Endodermal cell (in vitro differentiated cells): ENCODE measurements around the gene PPP2R2C. TPM values are rescaled to one million over a fixed set of nuclear protein-coding genes. Genes with fewer than 3 reads are reported as not detected.

ENCODE experiments used
- DNase-seq: peaks from one replicate; pipeline ENCODE4 v3.0.0-alpha.2; 2017
- H3K27ac ChIP-seq: 2 replicates; pipeline ENCODE4 v1.5.1; 2013; ENCODE audit warnings: mild to moderate bottlenecking, low read depth, low read length, moderate library complexity
- H3K27me3 ChIP-seq: 2 replicates; pipeline ENCODE4 v1.6.1; 2013; ENCODE audit warnings: mild to moderate bottlenecking, low read length, moderate library complexity; ENCODE audit not compliant: insufficient read depth, control insufficient read depth, poor library complexity, severe bottlenecking
- H3K36me3 ChIP-seq: 2 replicates; pipeline ENCODE4 v1.7.0; 2013; ENCODE audit warnings: mild to moderate bottlenecking, low read length, moderate library complexity; ENCODE audit not compliant: control insufficient read depth, insufficient read depth
- H3K4me1 ChIP-seq: one replicate; pipeline ENCODE4 v1.7.0; 2013; ENCODE audit warnings: low read length; ENCODE audit not compliant: control insufficient read depth, insufficient read depth
- H3K4me3 ChIP-seq: 2 replicates; pipeline ENCODE4 v1.5.1; 2013; ENCODE audit warnings: mild to moderate bottlenecking, low read length, moderate library complexity
- H3K9ac ChIP-seq: 2 replicates; pipeline ENCODE4 v1.6.1; 2013; ENCODE audit warnings: mild to moderate bottlenecking, low read length, moderate library complexity; ENCODE audit not compliant: poor library complexity, severe bottlenecking; ENCODE audit errors: extremely low read depth
- H3K9me3 ChIP-seq: 2 replicates; pipeline ENCODE4 v1.6.1; 2013; ENCODE audit warnings: mild to moderate bottlenecking, low read length, moderate library complexity; ENCODE audit not compliant: control insufficient read depth
- H3K27ac Mint-ChIP-seq: 2 replicates; pipeline ENCODE4 v1.8.0; 2020; ENCODE audit warnings: mixed read lengths
- H3K27me3 Mint-ChIP-seq: 2 replicates; pipeline ENCODE4 v1.8.0; 2021; ENCODE audit warnings: mild to moderate bottlenecking, mixed read lengths; ENCODE audit not compliant: insufficient read depth
- H3K36me3 Mint-ChIP-seq: 2 replicates; pipeline ENCODE4 v1.8.0; 2020; ENCODE audit warnings: low read depth, mixed read lengths
- H3K4me1 Mint-ChIP-seq: 2 replicates; pipeline ENCODE4 v1.8.0; 2020; ENCODE audit warnings: mixed read lengths
- H3K4me3 Mint-ChIP-seq: 2 replicates; pipeline ENCODE4 v1.8.0; 2020; ENCODE audit warnings: mild to moderate bottlenecking, moderate library complexity, mixed read lengths
- H3K9me3 Mint-ChIP-seq: 2 replicates; pipeline ENCODE4 v1.8.0; 2020; ENCODE audit warnings: mild to moderate bottlenecking, mixed read lengths
- CTCF ChIP-seq: fragments of 200-600 bp; sonication (generic); conservative IDR thresholded peaks from 2 replicates; pipeline ENCODE4 v1.5.0; 2021; ENCODE audit warnings: antibody characterized with exemption, mild to moderate bottlenecking
- WGBS, 2 experiments: methylation state at CpG; one replicate each; pipeline versions ENCODE4 v1.1.5 to v1.1.7; 2013; ENCODE audit warnings: missing lambda C conversion rate in 2 of 2, mixed read lengths in 1 of 2; ENCODE audit not compliant: insufficient coverage in 1 of 2, insufficient read length in 1 of 2; 5-methylcytosine and 5-hydroxymethylcytosine counted together
- total RNA-seq, 2 donors: library from RNA; stranded (reverse); fragmentation: NEBNext Ultra II Directional in 1 of 2; extraction: Animal tissue kit (Norgen Biotek cat#: 25700) in 1 of 2; gene quantifications; 2 replicates in 1 of 2; 3 replicates in 1 of 2; pipeline ENCODE4 v1.2.1, GENCODE V29; 2021

Gene PPP2R2C
- total RNA-seq, 2 donors from 2014 or later: 4.4 to 19.2 TPM

- H3K4me1 Mint-ChIP-seq: no peaks in the 10 kb centered on the region
- no peaks in the 10 kb centered on the region for H3K9me3 ChIP-seq
- H3K4me3 Mint-ChIP-seq: no peak overlapping the region
- no peaks in the 10 kb centered on the region for H3K36me3 ChIP-seq
- H3K4me1 ChIP-seq: no peaks in the 10 kb centered on the region
- H3K27me3 ChIP-seq: no peaks in the 10 kb centered on the region
- H3K9me3 Mint-ChIP-seq: no peaks in the 10 kb centered on the region
- H3K27ac Mint-ChIP-seq: no peak overlapping the region
- H3K27ac ChIP-seq: no peak overlapping the region
- no peak overlapping the region for H3K9ac ChIP-seq
- no peak overlapping the region for H3K4me3 ChIP-seq
- no peaks in the 10 kb centered on the region for H3K27me3 Mint-ChIP-seq
- H3K36me3 Mint-ChIP-seq: peaks cover 18% of the 10 kb centered on the region
- DNase-seq: no peak
- WGBS, 2 experiments: 89 to 93% methylated on average over 12 to 20 of the region's 20 CpGs
- no peak for TF ChIP-seq CTCF
These were observed 190.7 kb downstream of the PPP2R2C start for GRCh38 chr4:6281436-6282313.

GRCh38 chr4:6280365-6280996 is 191.9 kb downstream of the PPP2R2C start:
- Histone ChIP-seq H3K27me3 (no peaks in the 10 kb centered on the region), H3K4me3 (no peak overlapping the region), H3K9me3 (no peaks in the 10 kb centered on the region), H3K4me1 (no peaks in the 10 kb centered on the region), H3K36me3 (no peaks in the 10 kb centered on the region), H3K27ac (no peak overlapping the region), H3K9ac (no peak overlapping the region)
- Mint-ChIP-seq H3K4me3 (no peak overlapping the region), H3K9me3 (no peaks in the 10 kb centered on the region), H3K27ac (no peak overlapping the region), H3K4me1 (no peaks in the 10 kb centered on the region), H3K27me3 (no peaks in the 10 kb centered on the region), H3K36me3 (peaks cover 14% of the 10 kb centered on the region)
- WGBS, 2 experiments: 88 to 97% methylated on average over 6 to 16 of the region's 16 CpGs
- peak; percentile 58 for DNase-seq
- no peak for TF ChIP-seq CTCF

GRCh38 chr4:6279582-6280289 is 192.7 kb downstream of the PPP2R2C start:
- H3K27me3 ChIP-seq: no peaks in the 10 kb centered on the region
- no peak for DNase-seq
- Mint-ChIP-seq H3K4me3 (no peak overlapping the region), H3K27me3 (no peaks in the 10 kb centered on the region), H3K4me1 (no peaks in the 10 kb centered on the region), H3K27ac (no peak overlapping the region), H3K9me3 (no peaks in the 10 kb centered on the region), H3K36me3 (peaks cover 14% of the 10 kb centered on the region)
- no peak overlapping the region for H3K27ac ChIP-seq
- H3K4me3 ChIP-seq: no peak overlapping the region
- no peaks in the 10 kb centered on the region for H3K9me3 ChIP-seq
- TF ChIP-seq CTCF: no peak
- no peaks in the 10 kb centered on the region for H3K4me1 ChIP-seq
- H3K9ac ChIP-seq: no peak overlapping the region
- H3K36me3 ChIP-seq: no peaks in the 10 kb centered on the region
- WGBS, 2 experiments: 94 to 98% methylated on average over 9 to 14 of the region's 14 CpGs
